T-helper 1 cell treated with Interleukin-12 subunit alpha and Interleukin-12 subunit beta and Interleukin-4 antibody, amounts not matched to agents 30 μg/mL and 1 μg/mL, for 36 hours (primary cell): ENCODE measurements around the gene ZNF497.

Source experiments
- H3K27ac Mint-ChIP-seq: one replicate; pipeline ENCODE4 v1.8.0; 2021; ENCODE audit warnings: mild to moderate bottlenecking, mixed read lengths
- H3K27me3 Mint-ChIP-seq: one replicate; pipeline ENCODE4 v1.8.0; 2021; ENCODE audit warnings: low read depth, mixed read lengths
- H3K36me3 Mint-ChIP-seq: one replicate; pipeline ENCODE4 v1.8.0; 2021; ENCODE audit warnings: low read depth, mixed read lengths
- H3K4me1 Mint-ChIP-seq: one replicate; pipeline ENCODE4 v1.8.0; 2021; ENCODE audit warnings: low read depth, mixed read lengths
- H3K4me3 Mint-ChIP-seq: one replicate; pipeline ENCODE4 v1.8.0; 2021; ENCODE audit warnings: mild to moderate bottlenecking, moderate library complexity, mixed read lengths
- H3K9me3 Mint-ChIP-seq: one replicate; pipeline ENCODE4 v1.8.0; 2021; ENCODE audit warnings: mixed read lengths

The ZNF497 gene

DNA sequence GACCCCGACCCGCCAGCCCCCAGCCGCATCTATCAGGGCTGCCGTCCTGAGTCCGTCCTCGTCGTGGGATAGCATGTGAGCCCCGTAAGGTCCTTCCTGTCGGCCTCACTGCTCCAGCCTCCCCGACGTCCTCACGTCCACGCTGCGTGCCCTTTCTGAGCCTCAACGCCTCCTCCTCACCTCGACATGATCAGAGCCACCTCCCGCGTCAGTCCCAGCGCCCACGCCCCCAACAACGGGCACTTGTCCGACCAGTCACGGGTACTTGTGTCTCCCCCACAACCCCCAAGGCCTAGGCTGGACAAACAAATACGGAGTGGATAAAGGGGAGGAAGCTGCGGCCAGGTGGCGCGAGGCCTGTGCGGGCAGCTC is 665 bp downstream of the ZNF497 start:
- Mint-ChIP-seq H3K4me1 (peaks cover 7% of the 10 kb centered on the region), H3K36me3 (no peaks in the 10 kb centered on the region), H3K4me3 (peak overlapping the region; percentile 90), H3K27me3 (no peaks in the 10 kb centered on the region), H3K27ac (peak overlapping the region; percentile 86), H3K9me3 (no peaks in the 10 kb centered on the region)

DNA sequence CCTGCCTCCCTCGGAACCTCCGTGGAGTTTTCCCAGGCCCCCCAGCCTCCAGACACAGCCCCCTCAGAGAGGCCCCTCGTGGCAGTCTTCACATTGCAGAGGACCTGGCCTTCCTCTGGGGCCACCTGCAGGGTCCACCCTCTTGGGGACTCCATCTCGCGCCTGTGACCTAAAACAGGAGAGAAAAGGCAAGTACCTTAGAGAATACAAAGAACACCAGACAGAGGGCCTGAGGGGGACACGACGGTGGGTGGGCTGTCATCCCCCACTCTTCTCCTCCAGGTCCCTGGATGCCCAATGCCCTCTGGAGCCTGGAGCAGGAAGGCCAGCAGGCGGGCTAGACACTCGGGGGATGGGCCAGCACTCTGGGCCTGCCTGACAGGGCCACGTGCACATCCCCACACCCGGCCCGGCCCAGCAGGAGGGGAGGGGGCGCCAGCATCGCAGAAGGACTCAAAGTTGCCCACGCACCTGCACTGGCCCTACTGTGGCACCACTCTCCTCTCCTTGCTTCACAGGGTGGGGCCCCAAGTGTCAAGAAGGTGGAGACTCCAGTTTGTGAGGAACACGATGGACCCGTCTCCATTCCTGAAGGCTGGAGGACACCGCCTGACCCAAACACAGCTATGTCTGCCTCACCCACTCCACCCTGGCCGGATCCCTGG is 4.9 kb downstream of the ZNF497 start:
- Mint-ChIP-seq H3K27ac (no peak overlapping the region), H3K4me1 (peaks cover 8% of the 10 kb centered on the region), H3K9me3 (no peaks in the 10 kb centered on the region), H3K4me3 (no peak overlapping the region), H3K36me3 (no peaks in the 10 kb centered on the region), H3K27me3 (no peaks in the 10 kb centered on the region)

DNA sequence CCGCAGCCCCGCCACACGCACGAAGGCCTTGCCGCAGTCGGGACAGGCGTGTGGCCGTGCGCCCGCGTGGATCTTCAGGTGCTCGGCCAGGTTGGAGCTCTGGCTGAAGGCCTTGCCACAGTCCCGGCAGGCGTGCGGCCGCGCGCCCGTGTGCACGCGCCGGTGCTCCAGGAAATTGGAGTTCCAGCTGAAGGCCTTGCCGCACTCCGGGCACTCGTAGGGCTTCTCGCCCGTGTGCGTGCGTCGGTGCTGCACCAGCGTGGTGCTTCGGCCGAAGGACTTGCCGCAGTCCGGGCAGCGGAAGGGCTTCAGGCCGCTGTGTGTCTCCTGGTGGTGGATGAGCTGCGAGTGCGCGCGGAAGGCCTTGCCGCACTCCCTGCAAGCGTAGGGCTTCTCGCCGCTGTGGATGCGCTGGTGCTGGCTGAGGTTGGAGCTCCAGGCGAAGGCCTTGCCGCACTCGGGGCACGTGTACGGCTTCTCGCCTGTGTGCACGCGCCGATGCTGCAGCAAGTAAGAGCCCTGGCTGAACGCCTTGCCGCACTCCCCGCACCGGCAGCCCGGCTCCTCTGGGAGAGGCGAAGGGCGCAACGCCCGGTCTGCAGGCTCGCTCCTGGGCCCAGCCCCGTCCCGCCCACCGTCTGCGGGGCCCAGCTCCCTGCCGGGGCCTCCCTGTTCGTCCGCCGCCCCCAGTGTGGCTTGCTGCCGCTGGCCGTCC is 5.6 kb downstream of the ZNF497 start:
- no peaks in the 10 kb centered on the region for H3K36me3 Mint-ChIP-seq
- no peaks in the 10 kb centered on the region for H3K9me3 Mint-ChIP-seq
- H3K4me1 Mint-ChIP-seq = peaks cover 5% of the 10 kb centered on the region
- H3K27me3 Mint-ChIP-seq = no peaks in the 10 kb centered on the region
- H3K27ac Mint-ChIP-seq = no peak overlapping the region
- H3K4me3 Mint-ChIP-seq = peak overlapping the region; percentile 34

DNA sequence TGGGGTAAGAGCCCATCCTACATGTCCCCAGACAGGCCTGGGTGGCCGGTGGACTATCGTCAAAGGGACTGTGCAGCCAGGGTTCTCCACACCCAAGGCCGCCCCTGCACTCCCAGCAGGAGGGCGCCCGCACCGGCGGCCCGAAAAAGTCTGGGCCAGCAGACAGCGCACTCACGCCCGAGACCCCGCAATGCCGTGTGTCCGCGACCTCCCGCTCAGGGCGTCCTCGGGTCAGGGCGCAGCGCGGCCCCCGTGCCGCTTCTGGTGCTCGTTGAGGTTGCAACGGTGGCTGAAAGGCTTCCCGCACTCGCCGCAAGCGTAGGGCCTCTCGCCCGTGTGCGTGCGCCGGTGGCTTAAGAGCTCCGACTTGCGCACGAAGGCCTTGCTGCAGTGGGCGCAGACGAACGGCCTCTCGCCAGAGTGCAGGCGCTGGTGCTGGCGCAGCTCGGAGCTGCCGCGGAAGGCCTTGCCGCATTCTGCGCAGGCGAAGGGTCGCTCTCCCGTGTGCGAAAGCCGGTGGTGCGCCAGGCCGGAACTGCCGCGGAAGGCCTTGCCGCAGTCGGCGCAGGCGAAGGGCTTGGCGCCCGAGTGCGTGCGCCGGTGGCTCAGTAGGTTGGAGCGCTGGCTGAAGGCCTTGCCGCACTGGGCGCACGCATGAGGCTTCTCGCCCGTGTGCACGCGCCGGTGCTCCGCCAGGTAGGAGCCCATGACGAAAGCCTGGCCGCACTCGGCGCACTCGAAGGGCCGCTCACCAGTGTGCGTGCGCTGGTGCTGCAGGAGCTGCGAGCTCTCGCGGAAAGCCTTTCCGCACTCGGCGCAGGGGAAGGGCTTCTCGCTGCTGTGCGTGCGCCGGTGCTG is 6.4 kb downstream of the ZNF497 start:
- Mint-ChIP-seq H3K27me3 (no peaks in the 10 kb centered on the region), H3K36me3 (no peaks in the 10 kb centered on the region), H3K4me3 (peak overlapping the region; percentile 34), H3K4me1 (peaks cover 3% of the 10 kb centered on the region), H3K27ac (no peak overlapping the region), H3K9me3 (no peaks in the 10 kb centered on the region)

DNA sequence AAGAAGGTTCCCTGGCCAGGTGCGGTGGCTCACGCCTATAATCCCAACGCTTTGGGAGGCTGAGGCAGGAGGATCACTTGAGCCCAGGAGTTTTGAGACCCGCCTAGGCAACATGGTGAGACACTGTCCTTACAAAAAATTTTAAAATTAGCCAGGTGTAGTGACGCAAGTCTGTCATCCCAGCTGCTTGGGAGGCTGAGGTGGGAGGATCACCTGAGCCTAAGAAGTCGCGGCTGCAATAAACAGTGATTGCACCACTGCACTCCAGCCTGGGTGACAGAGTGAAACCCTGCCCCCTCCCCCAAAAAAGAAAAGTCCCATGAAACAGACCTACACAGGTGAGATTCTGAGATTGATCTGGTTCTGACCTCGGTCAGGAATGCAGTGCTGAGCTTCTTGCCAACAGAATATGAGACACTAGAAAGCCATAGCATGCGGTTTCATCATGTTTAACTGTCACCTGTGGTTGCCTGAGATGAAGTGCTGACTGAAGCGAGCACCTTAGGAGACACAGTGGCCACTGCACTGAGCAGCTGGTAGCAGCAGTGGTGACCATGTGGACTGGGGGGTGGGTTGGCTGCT is 7.2 kb downstream of the ZNF497 start:
- H3K4me1 Mint-ChIP-seq = peaks cover 3% of the 10 kb centered on the region
- H3K36me3 Mint-ChIP-seq = no peaks in the 10 kb centered on the region
- no peaks in the 10 kb centered on the region for H3K9me3 Mint-ChIP-seq
- H3K27me3 Mint-ChIP-seq = no peaks in the 10 kb centered on the region
- no peak overlapping the region for H3K27ac Mint-ChIP-seq
- H3K4me3 Mint-ChIP-seq = no peak overlapping the region

DNA sequence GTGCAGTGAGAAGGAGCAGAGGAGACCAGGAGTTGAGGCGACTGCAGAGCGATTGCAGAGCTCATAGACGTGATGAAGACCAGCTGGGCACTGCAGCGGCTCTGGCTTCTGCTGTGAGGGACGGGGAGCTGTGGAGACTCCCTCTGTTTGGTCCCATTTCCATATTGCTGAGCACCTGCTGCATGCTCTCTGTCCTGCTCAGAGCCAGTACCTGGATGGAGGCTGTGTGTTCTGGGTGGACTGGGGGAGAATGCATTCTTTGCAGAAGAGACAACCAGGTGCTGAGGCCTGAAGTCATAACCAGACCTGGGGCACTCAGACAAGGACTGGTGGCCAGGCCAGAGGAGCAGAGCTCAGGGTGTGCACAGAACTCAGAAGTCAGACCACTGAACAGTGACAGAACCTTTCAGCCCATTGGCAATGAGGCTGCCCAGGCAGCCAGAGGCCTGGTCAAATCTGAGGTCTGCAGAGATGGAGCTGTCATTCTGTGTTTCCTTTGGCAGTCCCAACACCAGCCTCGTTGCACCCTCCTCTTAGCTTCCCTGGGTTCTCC is 8.0 kb downstream of the ZNF497 start:
- Mint-ChIP-seq H3K9me3 (no peaks in the 10 kb centered on the region), H3K27ac (no peak overlapping the region), H3K4me3 (no peak overlapping the region), H3K36me3 (peaks cover 2% of the 10 kb centered on the region), H3K27me3 (no peaks in the 10 kb centered on the region), H3K4me1 (peaks cover 3% of the 10 kb centered on the region)

DNA sequence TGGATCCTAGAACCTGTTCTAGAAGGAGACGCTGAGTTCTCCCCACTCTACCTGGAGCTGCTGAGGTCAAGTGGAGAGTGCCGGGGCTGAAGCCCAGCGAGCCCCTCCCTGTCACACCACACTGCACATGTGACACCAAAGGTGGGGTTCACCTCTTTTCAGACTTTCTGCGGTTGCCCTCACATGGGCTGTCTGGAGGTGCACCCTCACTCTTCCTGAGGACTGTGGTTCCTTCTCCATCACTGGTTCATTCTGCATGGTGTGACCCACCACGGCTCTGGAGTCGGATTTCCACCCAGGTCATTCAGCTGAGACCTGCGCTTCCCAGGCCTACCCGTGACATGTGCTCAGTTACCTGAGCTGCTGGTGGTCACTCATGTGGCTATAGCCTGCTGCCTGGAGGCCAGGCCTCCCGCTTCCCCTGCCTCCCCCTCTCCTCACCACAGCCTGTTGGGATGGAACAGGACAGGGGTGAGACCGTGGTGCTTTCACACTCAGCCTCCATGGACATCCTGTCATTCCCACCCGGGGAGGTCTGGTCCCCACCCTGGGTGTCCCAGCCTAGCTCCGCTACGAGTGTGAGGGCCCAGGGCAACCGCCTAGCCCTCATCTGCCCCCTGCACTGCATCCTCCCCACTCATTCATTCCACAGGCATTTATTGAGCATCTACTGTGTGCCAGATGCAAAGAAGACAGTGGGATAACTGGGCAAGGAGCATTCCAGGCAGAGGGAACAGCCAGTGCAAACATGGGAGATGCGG is 8.7 kb downstream of the ZNF497 start:
- Mint-ChIP-seq H3K4me1 (peaks cover 5% of the 10 kb centered on the region), H3K9me3 (no peaks in the 10 kb centered on the region), H3K27me3 (no peaks in the 10 kb centered on the region), H3K36me3 (peaks cover 4% of the 10 kb centered on the region), H3K4me3 (no peak overlapping the region), H3K27ac (no peak overlapping the region)

DNA sequence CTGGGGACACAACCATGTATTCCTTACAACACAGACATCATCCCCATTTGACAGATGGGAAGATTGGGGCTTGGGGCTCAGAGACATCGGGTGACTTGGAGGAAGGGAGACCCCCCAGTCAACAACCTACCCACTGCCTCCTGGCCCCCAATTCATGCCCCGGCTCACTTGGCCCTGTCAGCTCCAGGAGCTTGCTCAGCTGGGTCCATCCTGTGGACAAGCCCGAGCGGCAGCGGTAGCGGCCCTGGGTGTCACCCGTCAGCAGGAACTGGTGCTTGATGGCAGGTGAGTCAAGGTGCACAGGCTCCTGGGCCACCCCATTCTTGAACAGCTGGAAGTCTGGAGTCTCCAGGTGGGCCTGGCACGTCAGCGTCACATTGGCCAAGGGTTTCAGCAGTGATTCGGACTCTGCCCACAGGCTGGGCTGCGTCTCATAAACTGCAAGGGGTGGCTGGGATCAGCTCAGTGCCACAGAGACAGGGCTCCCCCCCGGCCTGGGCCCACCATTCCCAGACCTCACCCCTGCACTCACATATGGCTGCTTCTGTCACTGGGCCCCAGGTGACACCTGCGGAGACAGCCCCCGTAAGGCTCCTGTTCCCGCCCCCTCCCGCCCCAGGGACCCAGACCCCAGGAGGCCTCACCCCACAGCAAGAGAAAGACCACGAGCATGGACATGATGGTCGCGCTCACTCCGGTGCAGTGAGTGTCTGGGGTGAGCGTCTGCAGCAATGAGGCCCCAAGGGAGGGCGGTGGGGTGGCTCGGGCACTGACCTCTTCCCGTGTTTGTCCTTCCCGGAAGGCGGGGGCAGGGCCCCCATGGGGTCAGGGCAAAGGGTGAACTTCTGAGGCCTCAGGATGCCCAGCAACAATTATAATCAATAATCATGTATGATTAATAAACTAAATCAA is 9.5 kb downstream of the ZNF497 start, which contains the start of gene A1BG:
Gene A1BG (minus strand): TSS at position 733 of the 912 bp plus-strand sequence. CDS start 55 bp downstream, at position 678.
- peaks cover 4% of the 10 kb centered on the region for H3K36me3 Mint-ChIP-seq
- no peak within 1 kb of the TSS for H3K4me3 Mint-ChIP-seq
- H3K4me1 Mint-ChIP-seq = peaks cover 11% of the 10 kb centered on the region
- no peaks in the 10 kb centered on the region for H3K27me3 Mint-ChIP-seq
- no peak within 1 kb of the TSS for H3K27ac Mint-ChIP-seq
- no peaks in the 10 kb centered on the region for H3K9me3 Mint-ChIP-seq

DNA sequence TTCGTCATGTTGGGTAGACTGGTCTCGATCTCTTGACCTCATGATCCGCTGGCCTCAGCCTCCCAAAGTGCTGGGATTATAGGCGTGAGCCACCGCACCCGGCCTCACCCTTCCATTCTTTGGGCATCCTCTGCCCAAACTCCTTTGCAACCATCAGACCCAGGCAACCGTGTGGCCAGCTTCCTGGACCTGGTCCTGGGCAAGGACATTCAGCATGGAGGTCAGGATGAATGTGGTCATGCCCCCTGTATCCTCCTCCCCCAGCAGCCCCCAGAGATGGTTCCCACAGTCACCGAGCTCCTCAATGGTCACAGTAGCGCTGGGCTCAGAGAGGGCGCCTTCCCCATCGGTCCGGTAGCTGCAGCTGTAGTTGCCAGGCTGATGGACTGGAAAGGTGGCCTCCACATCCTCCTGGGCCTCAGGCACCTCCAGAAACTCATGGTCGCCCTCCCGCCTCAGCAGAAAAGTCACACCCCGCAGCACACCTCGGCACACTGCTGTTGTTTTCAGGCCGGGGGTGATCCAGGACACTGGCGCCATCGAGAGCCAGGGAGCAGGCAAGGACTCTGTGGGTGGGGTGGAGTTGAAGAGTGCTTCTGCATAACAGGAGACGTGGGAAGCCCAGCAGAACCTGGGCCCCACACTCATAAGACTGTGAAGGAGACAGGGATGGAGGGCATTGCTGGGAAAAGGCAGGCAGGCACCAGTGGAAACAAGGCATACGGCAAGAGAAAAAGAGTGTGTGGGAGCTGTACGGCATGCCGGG is 10.4 kb downstream of the ZNF497 start:
- peaks cover 12% of the 10 kb centered on the region for H3K4me1 Mint-ChIP-seq
- no peak overlapping the region for H3K27ac Mint-ChIP-seq
- H3K36me3 Mint-ChIP-seq = peaks cover 4% of the 10 kb centered on the region
- H3K27me3 Mint-ChIP-seq = no peaks in the 10 kb centered on the region
- no peak overlapping the region for H3K4me3 Mint-ChIP-seq
- no peaks in the 10 kb centered on the region for H3K9me3 Mint-ChIP-seq

DNA sequence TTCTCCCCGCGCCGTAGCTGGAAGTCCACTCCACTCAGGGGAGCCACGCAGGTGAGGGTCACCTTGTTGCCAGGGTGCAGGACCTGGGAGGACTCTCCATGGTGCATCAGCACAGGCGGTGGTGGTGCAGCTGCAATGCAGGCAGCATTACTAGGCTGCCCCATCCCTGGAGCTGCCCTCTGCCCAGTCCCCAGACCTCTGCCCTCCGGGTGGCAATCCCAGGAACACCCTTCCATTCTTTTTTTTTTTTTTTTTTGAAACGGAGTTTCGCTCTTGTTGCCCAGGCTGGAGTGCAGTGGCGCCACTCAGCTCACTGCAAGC is 11.0 kb downstream of the ZNF497 start:
- H3K9me3 Mint-ChIP-seq = no peaks in the 10 kb centered on the region
- H3K27me3 Mint-ChIP-seq = no peaks in the 10 kb centered on the region
- peaks cover 15% of the 10 kb centered on the region for H3K4me1 Mint-ChIP-seq
- H3K36me3 Mint-ChIP-seq = peaks cover 4% of the 10 kb centered on the region
- H3K4me3 Mint-ChIP-seq = no peak overlapping the region
- H3K27ac Mint-ChIP-seq = no peak overlapping the region

DNA sequence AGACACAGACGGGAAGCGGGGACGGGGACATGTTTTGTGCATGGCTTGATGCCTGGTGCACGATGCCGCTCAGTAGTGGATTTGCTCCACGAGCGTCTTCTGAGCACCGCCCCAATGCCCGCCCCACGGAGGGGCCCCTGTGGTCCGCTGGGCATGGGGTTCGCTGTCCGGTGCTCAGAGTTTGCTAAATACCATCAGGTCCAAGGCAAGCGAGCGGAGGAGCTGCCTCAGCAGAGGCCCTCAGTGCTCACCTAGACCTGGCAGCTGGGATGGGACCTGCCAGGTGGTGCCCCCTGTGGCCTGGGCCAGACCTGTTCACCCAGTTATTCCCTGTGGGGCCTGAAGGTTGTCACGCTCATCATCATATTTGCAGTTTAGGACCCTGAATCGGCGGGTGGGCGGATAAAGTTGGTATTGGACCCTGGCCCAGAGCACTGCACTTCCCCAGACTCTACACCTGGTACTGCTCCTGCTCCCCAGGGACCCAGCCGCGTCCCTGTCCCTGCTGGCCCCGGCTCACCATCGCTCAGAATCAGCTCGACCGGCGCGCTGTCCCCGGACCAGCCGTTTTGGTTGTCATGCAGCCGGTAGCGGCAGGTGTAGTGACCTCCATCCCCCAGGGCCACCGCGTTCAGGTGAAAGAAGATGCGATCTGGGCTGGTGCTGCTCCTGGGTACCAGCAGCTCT is 11.5 kb downstream of the ZNF497 start:
- H3K9me3 Mint-ChIP-seq = no peaks in the 10 kb centered on the region
- no peak overlapping the region for H3K4me3 Mint-ChIP-seq
- H3K36me3 Mint-ChIP-seq = peaks cover 4% of the 10 kb centered on the region
- H3K27me3 Mint-ChIP-seq = no peaks in the 10 kb centered on the region
- H3K4me1 Mint-ChIP-seq = peaks cover 15% of the 10 kb centered on the region
- no peak overlapping the region for H3K27ac Mint-ChIP-seq
